GM10266 (cell line): ENCODE measurements around the gene ENPP7.

Experiments
- DNase-seq: peaks from one replicate; pipeline ENCODE4 v3.0.0; 2012; ENCODE audit errors: extremely low spot score
- TF ChIP-seq, protein P1 (sequence below): IDR thresholded peaks from 2 replicates; pipeline ENCODE4 v1.5.1; 2012; ENCODE audit warnings: mild to moderate bottlenecking, low read depth; ENCODE audit not compliant: control insufficient read depth, insufficient read depth; ENCODE audit errors: missing control alignments

Gene ENPP7

DNA sequence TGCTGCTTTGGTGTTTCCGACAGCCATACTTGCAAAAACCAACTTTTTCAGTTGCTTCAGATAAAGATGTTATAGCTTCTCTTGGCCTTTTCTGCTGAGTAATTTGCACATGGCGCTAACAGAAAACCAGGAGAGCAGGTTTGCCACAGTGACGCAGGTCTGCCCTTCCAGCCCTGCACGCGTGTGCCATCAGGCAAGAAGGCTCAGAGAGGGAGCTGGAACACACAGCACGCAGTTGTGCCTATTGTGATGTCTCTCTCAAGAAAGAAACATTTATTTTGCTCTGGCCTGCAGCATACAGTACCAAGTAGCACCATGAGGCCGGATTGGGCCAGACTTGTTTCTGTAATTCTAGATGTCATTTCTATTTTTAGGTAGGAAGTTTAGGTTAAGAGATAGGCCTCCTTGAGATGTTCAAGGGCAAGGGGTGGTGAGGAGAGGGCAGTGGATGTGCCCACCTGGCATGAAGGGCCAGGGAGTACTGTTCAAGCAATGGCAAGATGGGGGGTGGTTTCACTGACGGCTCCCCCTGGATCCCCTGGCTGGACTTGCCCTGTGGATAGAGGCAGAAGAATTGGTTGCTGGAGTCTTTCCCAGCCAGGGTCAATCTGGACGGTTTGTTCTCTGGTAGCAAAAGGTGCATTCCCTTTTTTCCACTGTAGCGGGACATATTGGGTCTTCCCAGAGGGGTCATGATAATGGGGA lies 49.1 kb downstream of the ENPP7 start:
- peak; percentile 11 for DNase-seq
- TF ChIP-seq, protein P1, sequence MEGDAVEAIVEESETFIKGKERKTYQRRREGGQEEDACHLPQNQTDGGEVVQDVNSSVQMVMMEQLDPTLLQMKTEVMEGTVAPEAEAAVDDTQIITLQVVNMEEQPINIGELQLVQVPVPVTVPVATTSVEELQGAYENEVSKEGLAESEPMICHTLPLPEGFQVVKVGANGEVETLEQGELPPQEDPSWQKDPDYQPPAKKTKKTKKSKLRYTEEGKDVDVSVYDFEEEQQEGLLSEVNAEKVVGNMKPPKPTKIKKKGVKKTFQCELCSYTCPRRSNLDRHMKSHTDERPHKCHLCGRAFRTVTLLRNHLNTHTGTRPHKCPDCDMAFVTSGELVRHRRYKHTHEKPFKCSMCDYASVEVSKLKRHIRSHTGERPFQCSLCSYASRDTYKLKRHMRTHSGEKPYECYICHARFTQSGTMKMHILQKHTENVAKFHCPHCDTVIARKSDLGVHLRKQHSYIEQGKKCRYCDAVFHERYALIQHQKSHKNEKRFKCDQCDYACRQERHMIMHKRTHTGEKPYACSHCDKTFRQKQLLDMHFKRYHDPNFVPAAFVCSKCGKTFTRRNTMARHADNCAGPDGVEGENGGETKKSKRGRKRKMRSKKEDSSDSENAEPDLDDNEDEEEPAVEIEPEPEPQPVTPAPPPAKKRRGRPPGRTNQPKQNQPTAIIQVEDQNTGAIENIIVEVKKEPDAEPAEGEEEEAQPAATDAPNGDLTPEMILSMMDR: no peak

DNA sequence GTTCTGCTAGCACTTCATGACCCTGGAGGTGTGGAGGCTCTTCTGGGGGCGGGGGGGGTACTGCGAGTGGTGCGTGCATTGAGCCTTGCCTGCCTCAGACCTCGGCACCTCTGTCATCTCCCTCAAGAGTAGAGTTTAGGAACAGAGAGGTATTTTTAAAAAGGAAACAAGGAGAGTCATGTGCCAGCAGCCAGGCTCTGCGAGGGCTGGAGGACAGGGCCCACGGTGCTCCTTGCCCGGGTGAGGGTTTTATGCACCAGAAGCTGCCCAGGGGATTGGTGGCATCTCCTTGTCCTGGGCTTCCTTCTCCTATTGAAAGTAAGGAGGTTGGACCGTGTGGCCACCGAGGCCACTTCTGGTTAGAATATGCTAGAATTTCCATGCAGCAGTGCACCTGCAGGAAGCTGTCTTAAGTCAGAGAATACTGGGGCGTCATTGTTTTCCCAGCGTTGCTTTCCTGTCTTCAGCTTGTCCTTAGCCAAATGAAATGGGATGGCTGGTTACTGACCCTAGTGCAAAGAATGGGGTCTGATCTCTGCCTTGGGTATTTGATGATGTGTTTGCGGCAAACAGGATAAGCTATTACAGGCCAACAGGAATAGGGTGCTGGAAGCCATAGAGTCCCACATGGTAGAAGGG lies 50.4 kb downstream of the ENPP7 start:
- TF ChIP-seq, protein P1: no peak
- DNase-seq: no peak

DNA sequence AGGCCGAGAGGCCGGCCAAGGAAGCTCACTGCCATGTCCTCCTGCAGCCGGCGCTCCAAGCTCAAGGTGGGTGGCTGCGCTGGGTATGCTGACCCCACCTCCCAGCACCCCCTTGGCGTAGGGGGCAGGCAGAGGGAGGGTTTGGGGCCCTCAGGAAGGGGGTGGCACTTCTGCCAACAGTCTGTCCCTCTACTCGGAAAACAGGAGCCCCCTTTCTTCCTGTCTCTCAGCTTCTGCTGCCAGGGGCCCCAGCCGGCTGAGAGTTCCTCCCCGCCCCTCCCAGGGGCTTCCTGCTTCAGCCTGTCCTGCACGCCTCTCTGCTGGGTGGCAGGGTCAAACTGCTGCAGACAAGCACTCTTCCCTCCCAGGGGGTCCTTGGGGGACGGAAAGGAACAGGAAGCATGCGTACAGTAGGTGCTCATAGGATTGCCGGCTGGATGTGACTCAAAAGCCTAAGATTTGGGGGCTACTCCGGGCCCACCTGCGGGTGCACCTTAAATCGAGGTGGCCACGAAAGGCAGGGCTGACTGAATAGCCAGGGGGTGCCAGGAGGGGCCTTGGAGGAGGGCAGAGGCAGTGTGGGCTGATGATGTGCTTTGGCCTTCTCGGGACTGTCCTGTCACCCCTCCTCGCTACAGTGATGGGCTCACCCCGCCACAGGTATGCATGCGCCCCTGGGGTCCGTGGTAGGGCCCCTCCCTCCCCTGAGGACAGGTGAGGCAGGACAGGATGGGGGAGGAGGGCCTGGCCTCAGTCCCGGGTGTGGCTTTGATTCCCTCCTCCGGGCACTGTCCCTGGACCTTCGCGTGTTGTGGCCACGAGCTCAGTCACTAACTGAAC lies 51.2 kb downstream of the ENPP7 start:
- TF ChIP-seq, protein P1: no peak
- no peak for DNase-seq

DNA sequence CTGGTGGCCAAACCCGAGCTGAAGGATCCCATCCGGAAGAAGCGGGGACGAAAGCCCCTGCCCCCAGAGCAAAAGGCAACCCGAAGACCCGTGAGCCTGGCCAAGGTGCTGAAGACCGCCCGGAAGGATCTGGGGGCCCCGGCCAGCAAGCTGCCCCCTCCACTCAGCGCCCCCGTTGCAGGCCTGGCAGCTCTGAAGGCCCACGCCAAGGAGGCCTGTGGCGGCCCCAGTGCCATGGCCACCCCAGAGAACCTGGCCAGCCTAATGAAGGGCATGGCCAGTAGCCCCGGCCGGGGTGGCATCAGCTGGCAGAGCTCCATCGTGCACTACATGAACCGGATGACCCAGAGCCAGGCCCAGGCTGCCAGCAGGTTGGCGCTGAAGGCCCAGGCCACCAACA lies 53.1 kb downstream of the ENPP7 start:
- TF ChIP-seq, protein P1: no peak
- no peak for DNase-seq

DNA sequence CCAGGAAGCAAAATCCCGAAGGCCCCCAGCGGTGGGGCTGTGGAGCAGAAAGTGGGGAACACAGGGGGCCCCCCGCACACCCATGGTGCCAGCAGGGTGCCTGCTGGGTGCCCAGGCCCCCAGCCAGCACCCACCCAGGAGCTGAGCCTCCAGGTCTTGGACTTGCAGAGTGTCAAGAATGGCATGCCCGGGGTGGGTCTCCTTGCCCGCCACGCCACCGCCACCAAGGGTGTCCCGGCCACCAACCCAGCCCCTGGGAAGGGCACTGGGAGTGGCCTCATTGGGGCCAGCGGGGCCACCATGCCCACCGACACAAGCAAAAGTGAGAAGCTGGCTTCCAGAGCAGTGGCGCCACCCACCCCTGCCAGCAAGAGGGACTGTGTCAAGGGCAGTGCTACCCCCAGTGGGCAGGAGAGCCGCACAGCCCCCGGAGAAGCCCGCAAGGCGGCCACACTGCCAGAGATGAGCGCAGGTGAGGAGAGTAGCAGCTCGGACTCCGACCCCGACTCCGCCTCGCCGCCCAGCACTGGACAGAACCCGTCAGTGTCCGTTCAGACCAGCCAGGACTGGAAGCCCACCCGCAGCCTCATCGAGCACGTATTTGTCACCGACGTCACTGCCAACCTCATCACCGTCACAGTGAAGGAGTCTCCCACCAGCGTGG lies 53.7 kb downstream of the ENPP7 start:
- TF ChIP-seq, protein P1: no peak
- no peak for DNase-seq

DNA sequence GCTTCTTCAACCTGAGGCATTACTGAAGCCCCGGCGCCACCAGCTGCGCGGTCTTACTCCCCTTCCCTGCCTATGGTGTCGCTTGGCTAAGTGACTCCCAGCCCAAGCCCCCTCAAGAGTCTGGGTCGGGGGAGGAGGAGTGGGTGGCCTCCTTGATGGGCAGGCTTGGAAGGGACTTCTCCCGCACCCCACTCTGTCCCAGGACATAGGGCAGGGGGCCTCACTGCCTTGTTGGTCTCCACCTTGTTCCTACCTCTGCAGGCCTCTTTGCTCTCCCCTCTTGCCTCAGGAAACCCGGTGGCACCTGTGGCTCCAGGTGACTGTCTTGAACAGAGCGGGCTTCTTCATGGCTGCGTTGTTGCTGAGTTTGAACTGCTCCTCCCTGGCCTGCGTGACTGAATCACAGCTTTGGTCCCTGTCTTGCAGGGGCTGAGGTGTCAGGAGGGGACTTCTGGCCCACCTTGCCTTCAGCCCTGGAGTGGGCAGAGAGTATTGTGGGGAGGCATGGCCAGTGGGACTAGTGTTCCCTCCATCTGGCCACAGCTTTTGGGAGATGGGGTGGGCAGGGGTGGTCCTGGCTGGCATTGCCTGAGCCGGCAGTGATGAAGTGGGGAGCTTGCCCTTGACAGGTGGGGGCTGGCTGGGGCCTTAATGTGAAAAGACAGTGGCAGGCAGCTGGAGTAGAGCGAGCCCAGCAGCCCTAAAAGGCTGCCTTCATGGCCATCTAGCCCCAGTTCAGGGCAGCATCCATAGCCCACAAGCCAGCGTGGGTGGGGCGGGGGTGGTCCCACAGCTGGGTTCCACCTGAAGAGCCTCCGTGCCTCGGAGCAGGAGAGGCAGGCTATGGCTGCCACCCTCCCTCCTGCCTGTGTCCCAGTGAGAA lies 54.5 kb downstream of the ENPP7 start:
- DNase-seq: no peak
- TF ChIP-seq, protein P1: no peak
